Neural progenitor cell (in vitro differentiated cells): ENCODE measurements around the gene PRKD1.

Experiments
- EZH2phosphoT487 ChIP-seq: fragments of 200-600 bp; sonication (generic); IDR thresholded peaks from 2 replicates; pipeline ENCODE4 v1.6.1; 2017; ENCODE audit warnings: antibody characterized with exemption
- TF ChIP-seq, protein P1 (sequence below): fragments of 200-600 bp; sonication (generic); IDR thresholded peaks from 2 replicates; pipeline ENCODE4 v1.5.1; 2017; ENCODE audit warnings: antibody characterized with exemption, mild to moderate bottlenecking

DNA sequence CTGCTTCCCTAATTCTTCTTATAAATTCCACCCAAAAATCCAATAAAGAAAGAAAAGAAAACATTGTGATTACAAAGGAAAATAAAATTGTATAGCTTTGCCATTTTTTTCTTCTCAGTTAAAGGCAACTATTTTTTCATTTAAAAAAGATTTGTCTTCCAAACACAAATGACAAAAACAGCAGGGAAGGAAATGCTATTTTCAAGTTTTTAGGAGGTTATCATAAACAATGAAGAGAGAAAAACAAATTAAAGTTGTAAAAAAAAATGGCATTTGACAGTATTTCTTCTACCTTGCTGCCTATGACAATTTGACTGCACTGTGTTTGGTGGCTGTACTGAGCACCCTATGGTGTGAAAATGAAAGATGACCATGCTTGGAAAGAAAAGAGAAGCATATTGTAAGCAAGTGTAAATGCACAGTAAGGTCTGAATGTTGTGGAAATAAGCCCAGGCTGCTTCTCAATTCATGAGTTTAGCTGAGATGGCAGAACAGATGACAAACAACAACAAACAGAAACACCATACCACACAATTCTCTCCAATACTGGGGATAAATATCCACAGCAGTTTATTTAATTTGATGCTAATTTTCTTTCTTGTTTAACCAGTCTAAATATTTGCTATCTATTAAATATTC, 109.8 kb downstream of the PRKD1 start:
- TF ChIP-seq, protein P1, sequence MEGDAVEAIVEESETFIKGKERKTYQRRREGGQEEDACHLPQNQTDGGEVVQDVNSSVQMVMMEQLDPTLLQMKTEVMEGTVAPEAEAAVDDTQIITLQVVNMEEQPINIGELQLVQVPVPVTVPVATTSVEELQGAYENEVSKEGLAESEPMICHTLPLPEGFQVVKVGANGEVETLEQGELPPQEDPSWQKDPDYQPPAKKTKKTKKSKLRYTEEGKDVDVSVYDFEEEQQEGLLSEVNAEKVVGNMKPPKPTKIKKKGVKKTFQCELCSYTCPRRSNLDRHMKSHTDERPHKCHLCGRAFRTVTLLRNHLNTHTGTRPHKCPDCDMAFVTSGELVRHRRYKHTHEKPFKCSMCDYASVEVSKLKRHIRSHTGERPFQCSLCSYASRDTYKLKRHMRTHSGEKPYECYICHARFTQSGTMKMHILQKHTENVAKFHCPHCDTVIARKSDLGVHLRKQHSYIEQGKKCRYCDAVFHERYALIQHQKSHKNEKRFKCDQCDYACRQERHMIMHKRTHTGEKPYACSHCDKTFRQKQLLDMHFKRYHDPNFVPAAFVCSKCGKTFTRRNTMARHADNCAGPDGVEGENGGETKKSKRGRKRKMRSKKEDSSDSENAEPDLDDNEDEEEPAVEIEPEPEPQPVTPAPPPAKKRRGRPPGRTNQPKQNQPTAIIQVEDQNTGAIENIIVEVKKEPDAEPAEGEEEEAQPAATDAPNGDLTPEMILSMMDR, result no peak
- no peak for TF ChIP-seq EZH2phosphoT487
